ENCODE results near the gene SH3BP1.

The SH3BP1 gene

GRCh38 chr22:37626556-37627075 lies 12.9 kb upstream of the SH3BP1 start:
- TF ChIP-seq EZH2phosphoT487 (IDR thresholded peaks at IDR 0.05; ENCODE audit: low read depth) (no peak), CTCF (IDR thresholded peaks at IDR 0.05; ENCODE audit: low read depth, low read length) (no peak)
- Histone ChIP-seq H3K9me3 (ENCODE audit: insufficient read depth, low read length) (no peaks in the 10 kb centered on the region), H3K36me3 (replicated peaks; ENCODE audit: low read depth, low read length) (peaks cover 8% of the 10 kb centered on the region), H2AFZ (ENCODE audit: low read depth, low read length) (no peak overlapping the region), H4K20me1 (ENCODE audit: insufficient read depth, low read length) (no peaks in the 10 kb centered on the region), H3K9ac (ENCODE audit: low read length) (peak overlapping the region; percentile 84), H3K4me1 (ENCODE audit: low read length) (peaks cover 60% of the 10 kb centered on the region), H3K4me2 (ENCODE audit: low read length) (peak overlapping the region; percentile 72), H3K79me2 (ENCODE audit: low read length) (no peaks in the 10 kb centered on the region; the same call in 1 of the 2 replicates), H3K27me3 (ENCODE audit: low read depth, low read length) (no peaks in the 10 kb centered on the region), H3K27ac (ENCODE audit: low read length) (peak overlapping the region; percentile 95), H3K4me3 (ENCODE audit: low read length) (peak overlapping the region; percentile 48)

- Histone ChIP-seq H2AFZ (ENCODE audit: low read depth, low read length) (no peak overlapping the region), H3K9ac (ENCODE audit: low read length) (peak overlapping the region; percentile 84), H3K4me2 (ENCODE audit: low read length) (peak overlapping the region; percentile 72), H3K27ac (ENCODE audit: low read length) (peak overlapping the region; percentile 95), H3K36me3 (replicated peaks; ENCODE audit: low read depth, low read length) (peaks cover 12% of the 10 kb centered on the region), H3K4me1 (ENCODE audit: low read length) (peaks cover 65% of the 10 kb centered on the region), H3K4me3 (ENCODE audit: low read length) (peak overlapping the region; percentile 6; the same call in 1 of the 2 replicates), H3K27me3 (ENCODE audit: low read depth, low read length) (no peaks in the 10 kb centered on the region), H3K9me3 (ENCODE audit: insufficient read depth, low read length) (no peaks in the 10 kb centered on the region), H3K79me2 (ENCODE audit: low read length) (no peaks in the 10 kb centered on the region; the same call in 1 of the 2 replicates), H4K20me1 (ENCODE audit: insufficient read depth, low read length) (no peaks in the 10 kb centered on the region)
- no peak for TF ChIP-seq EZH2phosphoT487 (IDR thresholded peaks at IDR 0.05; ENCODE audit: low read depth)
- no peak for TF ChIP-seq CTCF (IDR thresholded peaks at IDR 0.05; ENCODE audit: low read depth, low read length)
Observed at GRCh38 chr22:37627121-37627520, 12.3 kb upstream of the SH3BP1 start.

GRCh38 chr22:37627545-37627944 lies 11.9 kb upstream of the SH3BP1 start:
- H3K9me3 ChIP-seq (ENCODE audit: insufficient read depth, low read length), result no peaks in the 10 kb centered on the region
- TF ChIP-seq CTCF (IDR thresholded peaks at IDR 0.05; ENCODE audit: low read depth, low read length) (no peak), EZH2phosphoT487 (IDR thresholded peaks at IDR 0.05; ENCODE audit: low read depth) (no peak)
- peak overlapping the region; percentile 6; the same call in 1 of the 2 replicates for H3K4me3 ChIP-seq (ENCODE audit: low read length)
- H4K20me1 ChIP-seq (ENCODE audit: insufficient read depth, low read length), result no peaks in the 10 kb centered on the region
- H3K9ac ChIP-seq (ENCODE audit: low read length), result peak overlapping the region; percentile 84
- peaks cover 69% of the 10 kb centered on the region for H3K4me1 ChIP-seq (ENCODE audit: low read length)
- no peaks in the 10 kb centered on the region for H3K27me3 ChIP-seq (ENCODE audit: low read depth, low read length)
- H3K27ac ChIP-seq (ENCODE audit: low read length), result peak overlapping the region; percentile 95
- H3K4me2 ChIP-seq (ENCODE audit: low read length), result peak overlapping the region; percentile 72
- peaks cover 14% of the 10 kb centered on the region for H3K36me3 ChIP-seq (replicated peaks; ENCODE audit: low read depth, low read length)
- no peaks in the 10 kb centered on the region; the same call in 1 of the 2 replicates for H3K79me2 ChIP-seq (ENCODE audit: low read length)
- H2AFZ ChIP-seq (ENCODE audit: low read depth, low read length), result no peak overlapping the region

GRCh38 chr22:37628830-37629229 lies 10.6 kb upstream of the SH3BP1 start:
- H3K9ac ChIP-seq (ENCODE audit: low read length), result no peak overlapping the region
- peaks cover 75% of the 10 kb centered on the region for H3K4me1 ChIP-seq (ENCODE audit: low read length)
- no peaks in the 10 kb centered on the region for H4K20me1 ChIP-seq (ENCODE audit: insufficient read depth, low read length)
- H3K27ac ChIP-seq (ENCODE audit: low read length), result no peak overlapping the region
- no peaks in the 10 kb centered on the region; the same call in 1 of the 2 replicates for H3K79me2 ChIP-seq (ENCODE audit: low read length)
- H3K36me3 ChIP-seq (replicated peaks; ENCODE audit: low read depth, low read length), result peaks cover 14% of the 10 kb centered on the region
- no peak overlapping the region for H2AFZ ChIP-seq (ENCODE audit: low read depth, low read length)
- no peak overlapping the region for H3K4me3 ChIP-seq (ENCODE audit: low read length)
- no peaks in the 10 kb centered on the region for H3K27me3 ChIP-seq (ENCODE audit: low read depth, low read length)
- TF ChIP-seq CTCF (IDR thresholded peaks at IDR 0.05; ENCODE audit: low read depth, low read length) (no peak), EZH2phosphoT487 (IDR thresholded peaks at IDR 0.05; ENCODE audit: low read depth) (no peak)
- no peak overlapping the region for H3K4me2 ChIP-seq (ENCODE audit: low read length)
- no peaks in the 10 kb centered on the region for H3K9me3 ChIP-seq (ENCODE audit: insufficient read depth, low read length)
